Fibroblast of skin of scalp (primary cell): ENCODE results near the gene TRIP10. TPM values are rescaled to one million over a fixed set of nuclear protein-coding genes. Genes with fewer than 3 reads are reported as not detected.
A peak's percentile ranks its signal among the peaks of the same experiment; 100 is the strongest.
"Not testable (repeated sequence)": the region's sequence is repeated elsewhere in the genome, so short reads cannot be mapped to it uniquely, and the experiment has no call there.

Source experiments
- DNase-seq: peaks from one replicate; pipeline ENCODE4 v3.0.0-alpha.2; 2013
- polyA plus RNA-seq, 2 experiments: library from polyadenylated mRNA; unstranded; fragments of 120-200 nt; gene quantifications; one replicate each; pipeline ENCODE4 v1.2.1, GENCODE V29; 2013; ENCODE audit not compliant: insufficient read length in 2 of 2

The TRIP10 gene, protein sequence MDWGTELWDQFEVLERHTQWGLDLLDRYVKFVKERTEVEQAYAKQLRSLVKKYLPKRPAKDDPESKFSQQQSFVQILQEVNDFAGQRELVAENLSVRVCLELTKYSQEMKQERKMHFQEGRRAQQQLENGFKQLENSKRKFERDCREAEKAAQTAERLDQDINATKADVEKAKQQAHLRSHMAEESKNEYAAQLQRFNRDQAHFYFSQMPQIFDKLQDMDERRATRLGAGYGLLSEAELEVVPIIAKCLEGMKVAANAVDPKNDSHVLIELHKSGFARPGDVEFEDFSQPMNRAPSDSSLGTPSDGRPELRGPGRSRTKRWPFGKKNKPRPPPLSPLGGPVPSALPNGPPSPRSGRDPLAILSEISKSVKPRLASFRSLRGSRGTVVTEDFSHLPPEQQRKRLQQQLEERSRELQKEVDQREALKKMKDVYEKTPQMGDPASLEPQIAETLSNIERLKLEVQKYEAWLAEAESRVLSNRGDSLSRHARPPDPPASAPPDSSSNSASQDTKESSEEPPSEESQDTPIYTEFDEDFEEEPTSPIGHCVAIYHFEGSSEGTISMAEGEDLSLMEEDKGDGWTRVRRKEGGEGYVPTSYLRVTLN
- polyA plus RNA-seq (2013, experiment 1 of 2; ENCODE audit: insufficient read length) = 45.1 TPM
- 42.7 TPM for polyA plus RNA-seq (2013, experiment 2 of 2; ENCODE audit: insufficient read length)

- peak; percentile 88 for DNase-seq
Observed at GRCh38 chr19:6739390-6739882, at the start of gene TRIP10. Gene TRIP10, plus strand, starts transcription at chr19:6739680. Its CDS starts 82 bp downstream, at chr19:6739762.

- DNase-seq = no peak
Observed at GRCh38 chr19:6690160-6690885, 49.2 kb upstream of the TRIP10 start.

- no peak for DNase-seq
Observed at GRCh38 chr19:6691342-6691741, 48.1 kb upstream of the TRIP10 start.

- DNase-seq = no peak
Observed at GRCh38 chr19:6692027-6692426, 47.5 kb upstream of the TRIP10 start.

DNA sequence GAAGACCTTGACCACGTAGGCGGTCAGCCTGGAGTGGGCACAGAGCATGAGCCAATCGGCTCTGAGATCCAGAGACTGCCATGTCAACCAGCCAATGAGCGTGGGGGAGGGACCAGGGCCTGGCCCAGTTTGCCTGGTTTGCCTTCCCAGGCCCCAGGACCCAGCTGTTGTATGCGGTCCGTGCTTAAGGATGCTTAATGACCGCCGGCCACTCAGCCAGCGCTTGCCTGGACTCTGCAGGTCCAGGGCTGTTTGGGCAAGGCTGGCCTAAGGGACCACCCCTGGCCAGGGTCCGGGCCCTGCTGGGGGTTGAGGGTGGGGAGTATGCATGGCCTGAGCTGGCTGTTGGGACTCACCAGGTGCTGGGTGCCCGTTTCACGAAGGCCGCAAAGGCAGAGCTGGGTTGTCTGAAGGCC is 46.4 kb upstream of the TRIP10 start:
- DNase-seq = no peak

GRCh38 chr19:6693681-6694080 is 45.8 kb upstream of the TRIP10 start:
- DNase-seq = no peak

GRCh38 chr19:6694147-6694815 is 45.2 kb upstream of the TRIP10 start:
- no peak for DNase-seq

GRCh38 chr19:6696239-6696820 is 43.1 kb upstream of the TRIP10 start:
- no peak for DNase-seq

GRCh38 chr19:6697291-6697690 is 42.2 kb upstream of the TRIP10 start:
- no peak for DNase-seq

GRCh38 chr19:6699935-6700334 is 39.5 kb upstream of the TRIP10 start:
- no peak for DNase-seq

DNA sequence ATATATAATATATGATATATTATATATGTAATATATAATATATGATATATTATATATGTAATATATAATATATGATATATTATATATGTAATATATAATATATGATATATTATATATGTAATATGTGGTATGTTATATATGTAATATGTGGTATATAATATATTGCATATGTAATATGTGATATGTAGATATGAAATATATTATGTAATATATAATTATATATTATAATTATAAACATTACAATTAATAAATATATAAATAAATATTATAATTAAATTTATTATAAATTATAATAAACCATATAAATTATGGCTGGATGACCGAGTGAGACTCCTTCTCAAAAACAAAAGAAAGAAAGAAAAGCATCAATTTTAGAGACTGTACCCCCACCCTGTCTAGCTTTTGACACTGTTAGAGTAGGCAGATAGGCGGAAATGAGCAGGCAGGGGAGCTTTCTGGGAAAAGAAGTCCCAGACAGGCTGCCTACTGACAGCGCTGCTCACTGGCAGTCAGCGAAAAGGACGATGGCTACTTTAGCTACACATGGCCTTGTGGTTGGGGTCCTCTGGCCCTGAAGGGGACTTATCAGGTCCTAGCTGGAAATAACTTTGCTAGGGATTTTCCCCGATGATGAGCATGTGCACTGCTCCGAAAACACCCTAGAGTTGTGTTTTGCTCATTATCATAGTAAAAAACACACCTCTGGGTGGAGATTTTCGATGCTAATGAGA is 38.7 kb upstream of the TRIP10 start:
- DNase-seq = no peak

- DNase-seq = no peak
Observed at GRCh38 chr19:6705931-6706632, 33.4 kb upstream of the TRIP10 start.

GRCh38 chr19:6706633-6706958 is 32.9 kb upstream of the TRIP10 start:
- no peak for DNase-seq

DNA sequence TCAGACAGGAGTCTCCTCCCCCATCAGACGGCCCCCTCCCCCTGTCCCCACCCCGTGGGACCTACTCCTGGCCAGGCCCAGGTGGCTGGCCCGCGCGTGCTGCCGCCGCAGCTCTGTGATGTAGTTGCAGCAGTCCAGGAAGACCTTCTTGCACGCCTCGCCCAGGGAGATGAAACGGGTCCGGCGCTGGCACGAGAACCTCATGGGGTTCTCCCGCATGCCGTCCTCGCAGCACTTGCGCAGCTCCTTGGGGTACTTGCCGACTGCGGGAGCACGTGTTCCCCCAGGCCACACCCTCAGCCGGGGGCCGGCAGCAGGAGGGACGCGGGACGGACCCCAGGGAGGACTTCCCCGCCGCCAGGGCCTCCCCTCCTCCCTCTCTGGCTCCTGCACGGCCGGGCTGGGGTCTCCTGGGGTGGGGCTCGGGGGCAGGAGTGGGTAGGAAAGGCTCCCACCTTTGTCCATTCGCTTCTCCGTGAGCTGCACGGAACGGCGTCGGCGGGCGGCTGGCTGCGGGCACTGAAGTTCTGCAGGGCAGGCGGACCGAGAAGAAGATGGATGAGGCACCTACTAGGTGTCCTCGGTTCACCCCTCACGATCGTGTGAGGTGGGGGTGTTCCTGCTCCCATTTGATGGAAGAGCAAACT is 32.3 kb upstream of the TRIP10 start:
- DNase-seq = no peak

DNA sequence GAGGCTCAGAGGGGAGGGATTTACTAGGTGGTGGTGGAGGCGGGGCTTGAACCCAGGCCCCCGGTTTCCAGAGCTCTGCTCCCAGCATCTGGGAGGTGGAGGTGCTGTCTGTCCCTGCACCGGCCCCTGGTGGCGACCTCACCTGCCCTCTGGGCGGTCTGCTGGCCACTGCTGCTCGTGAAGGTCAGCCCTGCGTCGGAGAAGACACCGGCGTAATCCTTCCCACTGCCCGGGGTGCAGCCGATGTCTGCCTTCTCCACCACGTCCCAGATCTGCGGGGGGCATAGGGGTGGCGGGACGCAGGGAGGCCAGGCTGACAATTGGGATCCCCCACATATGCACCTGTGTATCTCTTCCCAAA is 31.8 kb upstream of the TRIP10 start:
- no peak for DNase-seq

GRCh38 chr19:6708346-6708745 is 31.1 kb upstream of the TRIP10 start:
- no peak for DNase-seq

DNA sequence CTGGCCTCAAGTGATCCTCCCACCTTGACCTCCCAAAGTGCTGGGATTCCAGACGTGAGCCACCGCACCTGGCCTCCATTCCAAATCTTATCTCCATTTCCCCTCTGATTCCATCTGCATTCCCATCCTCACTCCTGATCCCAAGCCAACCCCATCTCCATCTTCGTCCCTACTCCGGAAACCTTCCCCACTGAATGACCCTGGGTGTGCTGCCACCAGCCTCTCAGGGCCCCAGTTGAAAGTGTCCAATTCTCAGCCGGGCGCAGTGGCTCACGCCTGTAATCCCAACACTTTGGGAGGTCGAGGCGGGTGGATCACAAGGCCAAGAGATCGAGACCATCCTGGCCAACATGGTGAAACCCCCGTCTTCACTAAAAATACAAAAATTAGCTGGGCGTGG is 30.6 kb upstream of the TRIP10 start:
- not testable (repeated sequence) for DNase-seq

DNA sequence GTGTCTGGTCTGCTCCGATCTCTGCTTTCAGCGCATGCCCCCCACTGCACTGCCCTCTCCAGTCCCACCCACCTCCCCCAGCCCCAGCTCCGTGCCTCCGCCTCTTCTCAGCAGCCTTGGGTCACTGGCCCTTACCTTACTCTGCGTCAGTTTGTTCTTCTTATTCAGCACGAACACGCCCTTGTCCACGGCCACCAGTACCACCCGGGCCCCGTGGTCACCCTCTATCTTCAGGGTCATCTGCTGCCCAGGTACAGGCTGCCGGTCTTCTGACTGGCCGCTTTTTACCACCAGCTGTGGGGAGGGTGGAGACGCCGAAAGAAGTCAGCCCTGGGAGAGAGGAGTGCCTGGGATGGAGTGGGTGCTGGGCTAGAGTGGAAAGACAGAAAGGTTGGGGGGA is 29.9 kb upstream of the TRIP10 start:
- DNase-seq = no peak

- no peak for DNase-seq
Observed at GRCh38 chr19:6710273-6711077, 29.0 kb upstream of the TRIP10 start.

GRCh38 chr19:6711078-6711361 is 28.5 kb upstream of the TRIP10 start:
- DNase-seq = no peak
